Measurements from ENCODE around the gene CACNB2.
A peak's percentile ranks its signal among the peaks of the same experiment; 100 is the strongest.

CACNB2 gene
- 0 to 4.4 (median 0) reads per million in 17 experiments for total RNA-seq

DNA sequence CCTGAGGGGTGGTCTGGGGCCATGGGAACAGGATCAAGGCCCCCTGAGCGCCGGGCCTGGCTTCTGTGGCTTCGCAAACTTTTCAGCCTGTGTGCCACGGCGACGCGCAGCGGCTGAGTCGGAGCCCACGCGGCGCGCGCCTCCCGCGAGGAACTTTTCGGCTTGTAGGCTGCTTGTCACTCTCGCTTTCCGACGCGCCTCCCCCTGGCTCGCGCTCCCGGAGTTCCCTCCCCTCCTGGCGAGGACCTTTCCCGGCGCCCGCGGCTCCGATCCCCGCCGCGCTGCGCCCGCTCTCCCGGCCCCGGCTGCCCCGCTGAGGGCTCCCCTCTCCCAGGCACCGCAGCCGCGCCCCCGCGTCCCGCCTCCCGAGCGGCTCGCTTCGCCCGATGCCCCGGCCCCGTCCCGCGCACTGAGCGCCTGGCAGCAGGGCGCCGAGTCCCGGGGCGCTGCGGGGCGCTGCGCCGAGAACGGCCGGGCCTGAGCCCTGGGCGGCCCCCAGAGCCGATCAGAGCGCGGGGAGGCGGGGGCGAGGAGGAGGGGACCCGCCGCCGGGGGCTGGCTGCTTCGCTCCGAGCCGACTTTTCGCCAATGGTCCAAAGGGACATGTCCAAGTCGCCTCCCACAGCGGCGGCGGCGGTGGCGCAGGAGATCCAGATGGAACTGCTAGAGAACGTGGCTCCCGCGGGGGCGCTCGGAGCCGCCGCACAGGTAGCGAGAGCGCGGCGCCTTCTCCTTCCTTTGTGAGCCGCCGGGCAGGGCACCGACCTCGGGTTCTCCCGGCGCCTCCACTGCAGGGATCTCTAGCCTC lies at the start of gene CACNB2:
CACNB2 (plus strand) TSS at position 276 of the 808 bp plus-strand sequence.
- peak; percentile 3 to 62 (median 26) for DNase-seq

DNA sequence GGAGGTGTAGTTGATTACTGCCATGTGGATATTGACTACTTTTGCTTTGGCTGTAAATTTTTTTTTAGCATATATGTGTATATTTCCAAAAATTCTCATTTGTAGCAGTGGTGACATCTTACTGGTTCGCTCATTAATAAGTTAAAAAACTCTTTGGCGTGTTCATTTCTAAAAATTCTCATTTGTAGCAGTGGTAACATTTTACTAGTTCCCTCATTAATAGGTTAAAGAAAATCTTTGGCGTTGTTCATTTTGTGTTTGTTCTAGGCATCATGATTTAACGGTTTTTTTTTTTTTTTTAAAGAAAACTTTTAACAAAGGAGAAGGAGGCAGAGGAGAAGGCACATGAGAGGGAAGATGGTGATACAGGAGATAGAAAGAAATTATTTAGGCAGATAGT lies 45.9 kb upstream of the CACNB2 start:
- DNase-seq = no peak

DNA sequence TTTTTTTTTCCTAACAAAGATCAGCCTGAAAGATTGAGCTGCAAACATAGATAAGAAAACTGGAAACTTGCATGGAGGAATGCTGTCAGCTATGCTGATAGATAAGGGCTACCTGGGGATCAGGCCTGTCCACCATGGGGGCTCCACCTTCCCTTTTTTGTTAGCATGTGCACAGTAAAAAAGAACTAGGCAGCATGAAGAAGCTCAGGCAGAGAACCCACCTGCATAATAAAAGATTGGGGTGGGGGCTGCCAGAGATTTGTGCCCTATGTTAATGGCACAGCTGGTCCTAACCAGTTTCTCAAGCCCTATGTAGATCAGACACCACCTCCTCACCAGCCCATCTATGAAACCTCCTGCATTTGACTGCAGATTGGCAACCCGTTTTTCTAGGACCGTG lies 45.4 kb upstream of the CACNB2 start:
- no peak for DNase-seq

DNA sequence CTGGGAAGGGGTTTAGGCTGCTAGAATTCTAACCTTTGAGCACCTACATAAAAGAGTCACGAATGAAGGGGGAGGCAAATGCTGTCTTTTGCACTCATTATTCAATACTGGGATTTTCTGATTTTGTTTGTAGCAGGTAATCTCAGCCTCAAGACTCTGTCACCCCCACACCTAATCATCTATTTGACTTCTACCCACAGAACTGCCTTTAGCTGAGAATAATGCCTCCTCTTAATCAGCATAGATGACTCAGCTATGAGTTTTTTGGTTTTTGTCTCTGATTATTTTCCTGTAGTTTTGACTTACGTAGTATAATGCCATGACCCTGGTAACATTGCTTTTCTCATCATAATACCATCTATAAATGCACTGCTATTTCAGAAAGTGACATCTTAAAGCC lies 42.7 kb upstream of the CACNB2 start:
- DNase-seq = no peak

DNA sequence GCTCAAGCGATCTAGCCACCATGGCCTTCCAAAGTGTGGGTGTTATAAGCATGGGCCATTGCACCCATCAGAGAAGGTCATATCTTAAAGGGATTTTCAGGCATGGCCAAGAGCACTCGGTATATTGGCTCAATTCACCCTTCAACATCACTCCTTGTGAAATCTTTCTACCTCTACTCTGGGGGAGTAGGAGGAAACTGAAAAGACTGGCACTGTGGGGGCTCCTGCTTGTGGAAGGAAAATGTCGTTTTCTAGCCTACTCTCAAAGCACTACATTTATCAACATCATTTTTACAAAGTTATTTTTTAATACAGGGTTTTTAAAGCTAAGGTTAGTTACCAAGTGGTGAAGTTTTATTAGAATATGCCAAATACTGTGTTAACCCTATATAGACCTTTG lies 42.0 kb upstream of the CACNB2 start:
- no peak for DNase-seq

DNA sequence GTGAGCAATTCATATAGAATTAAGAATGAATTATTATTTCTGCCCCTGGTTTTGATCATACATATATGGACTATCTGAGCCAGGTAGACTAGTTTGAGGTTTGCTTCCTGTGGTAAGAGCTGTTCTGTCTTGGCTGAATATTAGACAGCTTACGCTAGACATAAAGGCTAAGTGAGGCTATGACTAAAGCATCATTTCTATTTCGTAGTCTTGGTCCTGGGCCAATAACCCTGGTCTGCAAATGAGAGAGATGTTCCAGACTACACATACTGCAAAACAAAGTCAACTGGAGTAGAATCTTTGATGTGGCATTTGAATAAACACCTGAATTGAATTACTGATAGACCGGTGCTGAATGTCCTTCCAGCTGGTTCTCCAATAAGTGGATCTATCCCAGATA lies 40.8 kb upstream of the CACNB2 start:
- DNase-seq = no peak

DNA sequence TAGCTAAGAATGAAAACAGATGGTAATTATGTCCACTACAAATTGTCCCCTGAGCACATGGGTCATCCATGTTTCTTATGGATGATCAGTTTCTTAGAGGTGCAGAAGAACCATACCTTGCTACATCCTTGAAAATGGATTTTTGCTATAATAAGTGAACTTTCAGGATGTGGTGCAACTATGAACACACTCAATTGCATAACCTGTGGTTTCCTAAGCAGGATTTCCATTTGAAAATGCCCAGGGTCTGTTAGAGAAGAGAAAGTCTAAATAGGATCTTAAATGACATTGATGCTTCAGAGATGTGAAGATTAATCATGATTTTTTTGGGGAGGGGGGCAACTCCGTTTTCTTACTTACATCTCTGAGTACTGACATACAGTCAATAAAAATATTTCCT lies 39.6 kb upstream of the CACNB2 start:
- peak in 3 of 4 experiments; percentile 23 to 52 (median 40) for DNase-seq

DNA sequence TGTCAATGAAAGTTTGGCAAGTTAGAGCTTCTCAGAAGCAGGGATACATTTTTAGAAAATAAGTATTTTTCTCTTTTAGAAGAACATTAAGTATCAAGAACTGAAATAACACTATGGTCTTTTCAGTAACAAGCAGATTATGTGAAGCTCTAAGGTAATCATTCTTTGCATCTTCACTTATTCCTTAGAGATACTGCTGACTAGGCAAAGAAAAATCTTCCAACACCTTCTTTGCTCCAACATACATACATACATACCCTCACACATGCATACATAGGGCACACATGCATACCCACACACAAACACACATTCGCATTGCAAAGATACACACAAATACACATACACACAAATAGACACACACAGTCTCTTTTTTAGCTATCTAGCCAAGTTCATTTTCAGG lies 37.8 kb upstream of the CACNB2 start:
- DNase-seq = no peak

DNA sequence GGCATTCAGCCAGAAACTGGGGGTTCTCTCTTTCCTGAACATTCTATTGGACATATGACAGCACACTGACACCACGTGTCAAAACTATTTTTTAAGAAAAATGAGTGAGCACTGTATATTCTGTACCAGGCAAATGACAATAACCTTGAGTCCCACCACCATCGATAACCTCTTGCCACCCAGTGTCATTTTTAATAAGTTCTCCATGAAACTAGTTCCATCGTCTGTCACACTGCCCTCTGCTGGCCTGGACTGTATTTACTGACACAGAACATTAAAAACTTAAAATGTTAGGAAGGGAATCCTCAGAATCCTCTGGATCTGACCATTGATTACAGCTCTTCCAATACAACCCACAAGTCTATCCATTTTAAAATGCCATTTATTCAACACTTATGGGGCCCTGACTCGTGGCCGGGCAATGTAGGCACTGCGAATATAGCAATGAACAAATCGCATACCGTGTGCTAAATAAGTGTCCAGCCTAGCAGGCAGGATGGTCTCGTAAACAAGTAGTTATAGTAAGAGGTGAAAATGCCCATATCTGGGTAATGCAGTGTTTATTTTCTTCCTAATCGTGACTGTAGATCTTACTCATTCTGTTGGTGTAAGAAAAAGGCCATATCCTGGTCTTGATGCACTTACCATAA lies 35.9 kb upstream of the CACNB2 start:
- DNase-seq = peak; percentile 58 to 83 (median 76)

DNA sequence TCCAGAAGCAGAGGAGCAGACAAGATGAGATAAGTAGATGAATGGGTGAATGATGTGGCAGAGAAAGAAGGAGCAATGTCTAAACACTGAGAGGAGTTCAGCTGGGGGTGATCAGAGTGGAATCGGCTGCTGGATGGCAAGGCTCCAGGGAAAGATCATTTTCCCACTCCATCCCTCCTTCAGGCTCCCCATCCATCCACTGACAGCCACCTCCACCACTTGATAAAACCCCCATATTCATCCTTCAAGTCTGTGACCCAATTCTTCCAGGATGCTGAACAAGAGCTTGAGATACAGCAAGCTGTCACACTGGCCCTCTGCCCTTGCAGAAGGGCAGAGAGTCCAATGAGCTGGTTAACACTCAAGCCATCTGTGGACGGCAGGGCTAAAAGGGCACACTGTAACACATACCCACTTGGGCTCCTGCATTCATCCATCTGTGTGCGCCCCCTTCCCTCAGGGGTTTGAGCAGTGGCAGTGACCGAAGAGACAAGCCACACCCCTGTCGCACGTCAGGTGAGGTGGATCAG lies 30.8 kb upstream of the CACNB2 start:
- DNase-seq = no peak

DNA sequence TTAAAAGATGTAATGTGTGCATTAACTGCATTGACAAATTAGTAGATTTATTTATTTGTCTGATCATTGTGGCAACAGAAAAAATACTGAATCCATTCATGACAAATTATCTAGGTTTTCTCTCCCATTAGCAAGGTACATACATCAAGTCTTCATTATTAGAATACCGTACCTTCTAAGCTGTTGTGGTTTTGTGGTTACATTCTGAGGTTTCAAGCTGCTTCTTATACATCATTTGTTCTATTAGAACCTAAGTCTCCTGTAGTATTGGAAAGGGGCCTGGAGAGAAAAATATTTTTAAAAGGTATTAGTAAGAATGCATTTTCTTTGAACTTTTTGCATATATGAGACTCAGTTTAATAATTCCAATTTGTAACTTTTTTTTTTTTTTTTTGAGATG lies 26.3 kb upstream of the CACNB2 start:
- DNase-seq = no peak

DNA sequence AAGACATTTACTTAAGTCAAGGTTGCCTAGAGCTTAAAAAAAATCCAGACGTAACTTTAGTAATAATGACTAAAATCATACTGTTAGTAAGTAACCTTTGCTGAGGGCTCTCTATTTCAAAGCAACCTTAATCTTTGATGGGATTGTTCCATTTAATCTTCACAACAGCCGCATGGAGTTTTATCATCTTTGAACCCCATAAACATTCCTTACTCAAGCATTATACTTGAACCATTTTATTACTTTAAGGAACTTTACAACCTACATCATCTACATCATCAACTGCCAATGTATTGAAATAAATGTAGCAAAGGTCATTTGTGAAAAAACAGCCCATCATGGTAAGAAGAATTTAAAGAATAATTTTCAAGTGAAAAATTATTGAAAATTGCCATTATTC lies 22.9 kb upstream of the CACNB2 start:
- DNase-seq = no peak

DNA sequence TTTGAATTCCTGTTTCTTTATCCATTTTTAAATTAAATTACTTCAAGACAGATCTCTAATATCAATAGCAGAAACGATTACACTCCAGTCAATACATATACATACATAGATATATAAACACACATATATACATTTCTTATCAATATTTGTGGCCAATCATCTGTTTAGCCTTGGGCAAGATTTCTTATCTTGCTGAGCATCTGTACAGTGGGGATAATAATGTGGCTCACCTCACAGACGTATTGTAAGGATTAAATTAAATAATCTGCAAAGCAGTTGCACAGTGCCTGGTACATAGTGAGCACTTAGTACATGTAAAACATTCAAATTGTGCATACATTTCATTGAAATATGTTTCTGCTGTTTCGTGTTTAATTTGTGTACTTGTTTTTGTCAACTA lies 17.5 kb upstream of the CACNB2 start:
- no peak for DNase-seq

DNA sequence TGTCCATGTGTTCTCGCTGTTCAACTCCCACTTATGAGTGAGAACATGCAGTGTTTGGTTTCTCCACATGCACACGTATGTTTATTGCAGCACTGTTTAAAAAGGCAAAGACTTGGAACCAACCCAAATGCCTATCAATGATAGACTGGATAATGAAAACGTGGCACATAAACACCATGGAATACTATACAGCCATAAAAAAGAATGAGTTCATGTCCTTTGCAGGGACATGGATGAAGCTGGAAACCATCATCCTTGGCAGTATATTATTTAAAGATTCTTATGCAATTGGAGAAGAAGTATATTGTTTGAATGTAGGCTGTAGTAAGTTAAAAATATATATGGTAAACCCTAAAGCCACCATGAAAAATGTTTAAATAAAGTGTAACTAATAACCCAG lies 7.2 kb upstream of the CACNB2 start:
- DNase-seq = no peak

DNA sequence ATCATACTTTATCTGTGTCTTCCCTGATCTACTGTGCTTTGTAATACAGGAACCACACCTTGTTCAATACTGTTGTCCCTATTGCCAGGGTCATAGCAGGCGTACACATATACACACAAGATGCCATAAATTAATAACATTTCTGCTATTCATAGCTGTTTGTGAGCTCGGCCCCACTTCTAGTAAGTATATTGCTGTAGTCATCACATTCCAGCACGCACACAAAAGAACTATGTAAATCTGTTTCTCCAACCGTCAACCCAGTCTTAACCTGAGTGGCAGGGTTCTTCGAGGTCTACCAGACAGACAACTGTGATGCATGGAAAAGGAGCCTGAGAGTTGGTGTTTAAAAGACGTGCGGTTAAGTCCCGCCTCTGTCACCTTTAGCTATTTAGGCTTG lies 5.7 kb upstream of the CACNB2 start:
- DNase-seq = no peak

DNA sequence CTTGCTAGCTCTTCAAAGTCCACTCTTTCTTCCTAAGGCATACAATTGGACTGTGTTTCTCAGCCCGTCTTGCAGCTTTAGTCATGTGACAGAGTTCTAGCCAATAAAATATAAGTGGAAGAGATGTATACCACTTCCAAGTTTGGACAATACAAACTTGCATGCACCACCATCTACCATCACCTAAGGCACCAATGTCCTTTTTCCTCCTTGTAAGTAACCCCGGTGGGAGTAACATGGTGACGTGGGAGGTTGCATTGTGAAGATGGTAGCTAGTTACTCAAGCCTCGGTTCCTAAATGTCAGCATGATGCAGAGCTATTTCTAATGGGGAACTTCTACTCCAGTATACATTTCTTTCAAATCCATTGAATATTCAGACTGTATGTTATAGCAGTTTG lies 5.3 kb upstream of the CACNB2 start:
- DNase-seq = peak in 1 of 4 experiments; percentile 3

DNA sequence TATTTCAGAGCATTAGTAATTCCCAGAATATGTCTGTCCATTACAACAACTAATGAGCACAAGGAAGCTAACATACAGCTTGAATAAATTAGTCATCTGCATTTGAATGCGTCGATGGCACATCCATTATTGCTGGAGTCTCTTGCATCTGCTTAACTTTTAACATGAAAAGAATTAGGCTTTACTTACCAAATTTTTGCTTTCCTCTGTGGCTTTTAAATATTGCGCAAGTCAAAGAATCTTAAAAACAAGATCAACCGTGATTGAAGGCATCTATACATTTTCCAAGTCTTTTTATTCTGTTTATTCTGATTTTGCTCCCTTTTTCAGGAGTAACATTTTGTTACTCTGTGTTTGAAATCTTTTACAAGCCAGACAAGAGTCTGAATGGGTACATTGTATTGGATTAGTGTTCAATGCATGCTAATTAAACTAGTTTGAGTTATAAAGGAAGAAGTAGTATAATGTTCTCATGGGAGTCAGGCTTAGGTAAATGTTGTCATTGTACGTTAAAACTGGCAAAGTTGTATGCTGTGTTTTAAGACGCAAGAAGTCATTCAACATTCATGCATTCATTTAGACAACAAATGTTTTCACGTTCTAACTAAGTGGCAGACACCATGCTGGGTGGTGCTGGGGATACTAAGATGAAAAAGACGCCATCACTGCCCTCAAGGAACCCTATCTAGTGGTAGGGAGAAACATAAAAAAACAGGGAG lies 4.0 kb upstream of the CACNB2 start:
- no peak for DNase-seq

DNA sequence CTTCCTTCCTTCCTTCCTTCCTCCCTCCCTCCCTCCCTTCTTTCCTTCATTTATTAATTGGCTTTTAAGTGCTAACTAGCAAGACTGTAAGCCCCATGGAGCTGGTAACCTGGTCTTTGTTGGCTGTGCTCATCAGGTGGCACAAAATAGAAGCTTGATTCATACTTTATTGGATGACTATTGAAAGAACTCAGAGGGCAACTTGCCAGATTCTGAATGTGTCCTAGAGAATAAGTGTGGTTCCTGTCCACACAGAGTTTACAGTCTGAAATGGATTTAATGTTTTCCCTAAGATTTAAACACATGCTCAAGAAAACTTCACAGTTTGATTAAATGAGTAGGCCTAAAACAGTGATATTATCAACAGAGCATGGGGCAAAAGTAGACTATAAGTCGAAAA lies 3.1 kb upstream of the CACNB2 start:
- no peak for DNase-seq

DNA sequence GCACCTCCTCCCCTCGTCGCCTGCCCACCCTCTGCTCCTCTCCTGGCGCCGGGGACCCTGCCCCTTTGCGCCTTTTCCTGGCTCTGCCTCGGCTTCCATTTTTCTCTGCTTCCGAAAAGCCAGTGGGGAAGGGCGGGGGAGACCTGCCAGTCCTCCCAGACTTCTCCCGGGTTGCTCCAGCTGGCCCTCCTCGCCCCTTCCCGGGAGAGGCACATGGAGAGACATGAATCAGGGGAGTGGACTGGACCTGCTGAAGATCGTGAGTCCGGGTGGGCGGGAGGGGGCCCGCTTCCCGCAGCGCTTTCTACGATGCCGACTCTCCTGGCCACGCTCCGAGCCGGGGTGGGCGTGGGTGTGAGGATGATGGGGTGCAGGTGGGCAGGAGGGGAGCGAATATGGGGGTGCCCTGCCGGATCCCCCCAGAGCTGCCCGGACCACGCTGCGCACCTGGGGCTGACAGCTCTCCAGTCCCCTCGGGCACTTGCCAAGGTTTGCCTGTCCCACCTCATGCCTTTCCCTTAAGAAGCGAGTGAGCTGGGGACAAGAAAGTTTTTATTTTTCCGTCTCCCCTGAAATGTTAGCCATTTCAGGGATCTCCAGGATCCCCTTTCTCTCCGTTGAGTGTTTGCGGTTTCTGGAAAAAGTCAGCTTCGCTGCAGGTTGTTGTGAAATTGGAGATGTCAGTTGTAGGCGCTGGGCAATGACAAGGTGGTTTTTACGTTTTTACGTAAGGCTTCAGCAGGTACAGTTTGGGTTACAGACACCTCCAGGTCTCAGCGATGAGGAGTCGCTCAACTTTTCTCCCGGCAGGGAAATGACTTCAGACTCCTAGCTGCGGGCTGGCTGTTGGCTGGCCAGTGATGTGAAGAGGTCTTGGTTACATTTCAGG lies 977 bp downstream of the CACNB2 start:
- no peak for DNase-seq

DNA sequence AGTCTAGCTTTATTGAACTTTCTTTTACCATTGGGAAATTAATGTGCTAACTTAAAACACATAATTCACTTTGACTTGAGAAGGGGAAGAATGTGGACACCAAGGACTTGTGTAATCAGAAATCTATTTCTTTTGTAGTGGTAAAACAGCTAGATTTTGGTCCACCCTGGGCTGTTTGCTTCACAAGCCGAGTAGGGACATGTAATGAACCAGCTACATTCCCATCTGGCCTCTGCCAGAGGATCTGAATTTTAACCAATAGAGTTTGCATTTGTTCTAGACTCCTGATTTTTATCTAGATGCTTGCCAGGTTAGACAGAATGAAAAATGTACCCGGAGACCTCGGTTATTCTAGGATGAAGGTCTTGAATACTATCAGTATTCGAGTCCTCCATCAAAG lies 1.9 kb downstream of the CACNB2 start:
- DNase-seq = no peak

DNA sequence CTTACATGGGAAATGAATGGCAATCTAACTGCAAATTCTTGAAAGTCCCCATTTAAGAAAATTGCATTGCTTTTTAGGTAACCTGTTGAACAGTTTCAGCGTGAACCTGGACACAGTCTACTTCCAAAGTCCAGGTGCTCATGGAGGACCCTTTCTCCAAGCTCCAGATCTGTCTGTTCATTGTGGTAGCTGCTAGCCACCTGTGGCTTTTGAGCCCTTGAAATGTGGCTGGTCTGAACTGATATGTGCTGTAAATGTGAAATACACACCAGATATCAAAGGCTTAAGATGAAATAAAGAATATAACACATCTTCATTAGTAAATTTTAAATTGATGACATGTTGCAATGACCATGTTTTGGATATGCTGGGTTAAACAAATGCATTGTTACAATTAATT lies 4.2 kb downstream of the CACNB2 start:
- DNase-seq = no peak

DNA sequence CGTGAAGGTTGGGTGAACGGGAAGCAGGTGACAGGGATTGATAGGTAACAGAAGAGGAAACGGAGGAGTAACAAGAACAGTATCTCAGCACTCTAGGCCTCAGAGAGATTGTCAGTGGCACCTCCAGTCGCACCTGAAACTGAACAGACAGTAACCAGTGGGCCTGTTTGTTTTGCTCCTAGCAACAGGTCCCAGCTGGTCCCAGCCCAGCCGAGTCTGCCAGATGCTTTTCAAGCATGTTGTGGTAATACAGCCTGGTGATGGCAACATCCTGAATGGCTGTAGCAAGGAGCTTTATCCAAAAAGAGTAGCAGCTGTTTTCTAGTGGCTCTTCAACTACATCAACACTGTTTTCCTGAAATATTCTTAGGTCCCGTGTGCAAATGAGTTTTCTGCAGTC lies 4.7 kb downstream of the CACNB2 start:
- DNase-seq = no peak

Data from suppressor macrophage (primary cell).